ENCODE measurements around the gene TPX2.

DNA sequence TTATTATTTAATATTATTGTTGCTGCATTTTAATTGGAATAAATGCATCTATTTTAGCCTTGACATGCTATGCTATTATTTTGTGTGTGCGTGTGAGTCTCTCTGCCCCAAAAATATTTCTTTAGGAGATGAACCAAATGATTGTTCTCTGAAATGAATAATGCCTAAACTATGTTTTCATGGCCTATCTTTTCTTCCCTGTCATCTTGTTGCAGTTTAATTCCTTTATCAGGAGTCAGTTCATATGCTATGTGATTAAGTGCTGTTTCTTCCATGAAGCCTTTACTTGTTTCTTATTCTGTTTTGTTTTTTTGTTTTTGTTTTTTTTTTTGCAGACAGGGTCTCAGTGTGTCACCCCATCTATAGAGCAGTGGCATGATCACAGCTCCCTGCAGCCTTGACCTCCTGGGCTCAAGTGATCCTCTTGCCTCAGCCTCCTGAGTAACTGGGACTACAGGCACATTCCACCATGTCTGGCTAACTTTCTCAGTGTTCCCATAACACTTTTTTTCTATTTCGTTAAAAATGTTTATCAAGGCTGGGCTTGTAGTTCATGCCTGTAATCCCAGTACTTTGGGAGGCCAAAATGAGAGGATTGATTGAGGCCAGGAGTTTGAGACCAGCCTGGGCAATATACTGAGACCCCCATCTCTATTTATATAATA lies 25.7 kb downstream of the TPX2 start:
- TF ChIP-seq, protein P1, sequence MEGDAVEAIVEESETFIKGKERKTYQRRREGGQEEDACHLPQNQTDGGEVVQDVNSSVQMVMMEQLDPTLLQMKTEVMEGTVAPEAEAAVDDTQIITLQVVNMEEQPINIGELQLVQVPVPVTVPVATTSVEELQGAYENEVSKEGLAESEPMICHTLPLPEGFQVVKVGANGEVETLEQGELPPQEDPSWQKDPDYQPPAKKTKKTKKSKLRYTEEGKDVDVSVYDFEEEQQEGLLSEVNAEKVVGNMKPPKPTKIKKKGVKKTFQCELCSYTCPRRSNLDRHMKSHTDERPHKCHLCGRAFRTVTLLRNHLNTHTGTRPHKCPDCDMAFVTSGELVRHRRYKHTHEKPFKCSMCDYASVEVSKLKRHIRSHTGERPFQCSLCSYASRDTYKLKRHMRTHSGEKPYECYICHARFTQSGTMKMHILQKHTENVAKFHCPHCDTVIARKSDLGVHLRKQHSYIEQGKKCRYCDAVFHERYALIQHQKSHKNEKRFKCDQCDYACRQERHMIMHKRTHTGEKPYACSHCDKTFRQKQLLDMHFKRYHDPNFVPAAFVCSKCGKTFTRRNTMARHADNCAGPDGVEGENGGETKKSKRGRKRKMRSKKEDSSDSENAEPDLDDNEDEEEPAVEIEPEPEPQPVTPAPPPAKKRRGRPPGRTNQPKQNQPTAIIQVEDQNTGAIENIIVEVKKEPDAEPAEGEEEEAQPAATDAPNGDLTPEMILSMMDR (IDR thresholded peaks at IDR 0.05; ENCODE audit: low read length) = no peak
- TF ChIP-seq EZH2 (IDR thresholded peaks at IDR 0.05; ENCODE audit: borderline replicate concordance, low read length) = no peak
